ENCODE data around the gene ASB3. TPM values are rescaled to one million over a fixed set of nuclear protein-coding genes. Genes with fewer than 3 reads are reported as not detected.

The ASB3 gene
- total and polyA plus RNA-seq, 9 of the 15 experiments (the other 6 are each of a cell fraction or from before 2014, with no cell fraction given), result 13.6 to 35.3 (median 18.7) TPM

- no peak for TF ChIP-seq REST (IDR thresholded peaks at IDR 0.05; ENCODE audit: borderline replicate concordance)
- no peak for TF ChIP-seq REST (CRISPR knock-in tag; IDR thresholded peaks at IDR 0.05; ENCODE audit: low read depth)
- no peak for TF ChIP-seq ZNF239 (CRISPR knock-in tag; IDR thresholded peaks at IDR 0.05)
- no peak for TF ChIP-seq PHTF2 (CRISPR knock-in tag; IDR thresholded peaks at IDR 0.05)
- no peak for TF ChIP-seq ZBTB12 (CRISPR knock-in tag; IDR thresholded peaks at IDR 0.05)
- no peak for TF ChIP-seq ZNF316 (IDR thresholded peaks at IDR 0.05)
- TF ChIP-seq HMBOX1 (IDR thresholded peaks at IDR 0.05), result no peak
- TF ChIP-seq BCLAF1 (IDR thresholded peaks at IDR 0.05; ENCODE audit: borderline replicate concordance in 1 of 2, control insufficient read depth in 1 of 2, low read depth in 2 of 2, low read length in 1 of 2), result no peak
- TF ChIP-seq CREBBP (IDR thresholded peaks at IDR 0.05; ENCODE audit: low read depth, low read length), result no peak
These were observed 140.0 kb downstream of the ASB3 start (continued) for GRCh38 chr2:53646788-53647187.
